Activated CD4-positive, alpha-beta T cell treated with anti-CD3 and anti-CD28 coated beads, Interleukin-2, amount 50 U/mL, for 4 hours (primary cell): ENCODE measurements around the gene DUSP16.

ENCODE experiments used
- DNase-seq, 2 experiments: peaks; one replicate each; pipeline ENCODE4 v3.0.0-alpha.2; 2020

Gene DUSP16

GRCh38 chr12:12436831-12437345 is 125.8 kb downstream of the DUSP16 start:
- no peak for DNase-seq

GRCh38 chr12:12433203-12433731 is 129.4 kb downstream of the DUSP16 start:
- DNase-seq: no peak

GRCh38 chr12:12432364-12432763 is 130.3 kb downstream of the DUSP16 start:
- DNase-seq: no peak

- DNase-seq: no peak
Observed at GRCh38 chr12:12428961-12429657, 133.6 kb downstream of the DUSP16 start.

- DNase-seq: no peak
Observed at GRCh38 chr12:12428047-12428446, 134.6 kb downstream of the DUSP16 start.

- no peak for DNase-seq
Observed at GRCh38 chr12:12427568-12427967, 135.1 kb downstream of the DUSP16 start.

- DNase-seq: no peak
Observed at GRCh38 chr12:12425616-12426015, 137.0 kb downstream of the DUSP16 start.

GRCh38 chr12:12425001-12425400 is 137.7 kb downstream of the DUSP16 start:
- no peak for DNase-seq
